Loucy (cell line): ENCODE data around the gene AHDC1.

Experiments
- H2AFZ ChIP-seq: fragments of 200-600 bp; sonication (generic); 2 replicates; pipeline ENCODE4 v1.6.0; 2016; ENCODE audit warnings: antibody characterized with exemption, mild to moderate bottlenecking, low read length, moderate library complexity
- H3F3A ChIP-seq: fragments of 200-600 bp; 2 replicates; pipeline ENCODE4 v1.6.0; 2016; ENCODE audit warnings: antibody characterized with exemption, low read depth, mild to moderate bottlenecking
- H3K27me3 ChIP-seq: fragments of 200-600 bp; sonication (generic); 2 replicates; pipeline ENCODE4 v1.6.1; 2014; ENCODE audit warnings: low read length, mild to moderate bottlenecking; ENCODE audit not compliant: insufficient read depth, poor library complexity, severe bottlenecking
- H3K36me3 ChIP-seq: fragments of 200-600 bp; sonication (generic); 2 replicates; pipeline ENCODE4 v1.6.1; 2016; ENCODE audit warnings: low read length; ENCODE audit not compliant: insufficient read depth
- H3K4me1 ChIP-seq: fragments of 200-600 bp; sonication (generic); 2 replicates; pipeline ENCODE4 v1.5.1; 2014; ENCODE audit warnings: low read length, mild to moderate bottlenecking; ENCODE audit not compliant: insufficient read depth, poor library complexity, severe bottlenecking
- H3K4me2 ChIP-seq: fragments of 200-600 bp; sonication (generic); 2 replicates; pipeline ENCODE4 v1.6.0; 2014; ENCODE audit warnings: antibody characterized with exemption, low read length, low read depth, mild to moderate bottlenecking; ENCODE audit not compliant: poor library complexity, severe bottlenecking
- H3K4me3 ChIP-seq: fragments of 200-600 bp; sonication (generic); 2 replicates; pipeline ENCODE4 v1.5.1; 2014; ENCODE audit warnings: low read length, mild to moderate bottlenecking, mixed read lengths; ENCODE audit not compliant: poor library complexity, severe bottlenecking
- H3K79me2 ChIP-seq: fragments of 200-600 bp; sonication (generic); 2 replicates; pipeline ENCODE4 v1.6.1; 2014; ENCODE audit warnings: low read length; ENCODE audit not compliant: insufficient read depth
- H3K9ac ChIP-seq: fragments of 200-600 bp; sonication (generic); 2 replicates; pipeline ENCODE4 v1.6.0; 2014; ENCODE audit warnings: mild to moderate bottlenecking, low read depth, low read length, moderate library complexity; ENCODE audit not compliant: poor library complexity, severe bottlenecking
- H3K9me2 ChIP-seq: fragments of 200-600 bp; sonication (generic); replicated peaks from 2 replicates; pipeline ENCODE4 v1.6.1; 2016; ENCODE audit warnings: low read depth, low read length, mixed read lengths
- H3K9me3 ChIP-seq: fragments of 200-600 bp; sonication (generic); 2 replicates; pipeline ENCODE4 v1.6.1; 2014; ENCODE audit warnings: mild to moderate bottlenecking, antibody characterized with exemption, low read length, low read depth; ENCODE audit not compliant: insufficient read depth
- H4K20me1 ChIP-seq: fragments of 200-600 bp; sonication (generic); 2 replicates; pipeline ENCODE4 v1.6.0; 2014; ENCODE audit warnings: antibody characterized with exemption, low read length, mild to moderate bottlenecking; ENCODE audit not compliant: insufficient read depth, poor library complexity, severe bottlenecking
- CTCF ChIP-seq: fragments of 200-600 bp; sonication (generic); conservative IDR thresholded peaks from 2 replicates; pipeline ENCODE4 v1.5.1; 2014; ENCODE audit warnings: mild to moderate bottlenecking, antibody characterized with exemption, low read length
- EZH2phosphoT487 ChIP-seq: fragments of 200-600 bp; IDR thresholded peaks from 2 replicates; pipeline ENCODE4 v1.6.1; 2018; ENCODE audit warnings: antibody characterized with exemption, mild to moderate bottlenecking, moderate library complexity, borderline replicate concordance

AHDC1 gene

GRCh38 chr1:27589841-27590426 lies 14.0 kb downstream of the AHDC1 start:
- H3K9me3 ChIP-seq, result no peaks in the 10 kb centered on the region
- peaks cover 32% of the 10 kb centered on the region; the same call in 1 of the 2 replicates for H3K36me3 ChIP-seq
- TF ChIP-seq CTCF, result no peak
- no peak for TF ChIP-seq EZH2phosphoT487
- H3K27me3 ChIP-seq, result no peaks in the 10 kb centered on the region
- no peak overlapping the region for H3K4me2 ChIP-seq
- no peaks in the 10 kb centered on the region for H3K9me2 ChIP-seq
- no peaks in the 10 kb centered on the region for H3F3A ChIP-seq
- no peak overlapping the region for H3K9ac ChIP-seq
- peaks cover 7% of the 10 kb centered on the region for H3K4me1 ChIP-seq
- H3K4me3 ChIP-seq, result no peak overlapping the region
- no peak overlapping the region for H2AFZ ChIP-seq
- H4K20me1 ChIP-seq, result peaks cover 88% of the 10 kb centered on the region
- peaks cover 99% of the 10 kb centered on the region for H3K79me2 ChIP-seq

- H2AFZ ChIP-seq, result no peak overlapping the region
- no peak overlapping the region for H3K4me2 ChIP-seq
- no peaks in the 10 kb centered on the region for H3K27me3 ChIP-seq
- H3K9me2 ChIP-seq, result no peaks in the 10 kb centered on the region
- no peak overlapping the region for H3K4me3 ChIP-seq
- peaks cover 30% of the 10 kb centered on the region; the same call in 1 of the 2 replicates for H3K36me3 ChIP-seq
- H4K20me1 ChIP-seq, result peaks cover 86% of the 10 kb centered on the region
- no peak overlapping the region for H3K9ac ChIP-seq
- H3K79me2 ChIP-seq, result peaks cover 99% of the 10 kb centered on the region
- no peaks in the 10 kb centered on the region for H3F3A ChIP-seq
- peaks cover 6% of the 10 kb centered on the region for H3K4me1 ChIP-seq
- no peaks in the 10 kb centered on the region for H3K9me3 ChIP-seq
- TF ChIP-seq CTCF, result no peak
- TF ChIP-seq EZH2phosphoT487, result no peak
Observed at GRCh38 chr1:27589441-27589840, 14.5 kb downstream of the AHDC1 start.

GRCh38 chr1:27588256-27589232 lies 15.4 kb downstream of the AHDC1 start:
- H3K9me3 ChIP-seq, result no peaks in the 10 kb centered on the region
- H3K9me2 ChIP-seq, result no peaks in the 10 kb centered on the region
- H3F3A ChIP-seq, result no peaks in the 10 kb centered on the region
- H2AFZ ChIP-seq, result no peak overlapping the region
- H3K27me3 ChIP-seq, result no peaks in the 10 kb centered on the region
- H4K20me1 ChIP-seq, result peaks cover 86% of the 10 kb centered on the region
- peaks cover 27% of the 10 kb centered on the region; the same call in 1 of the 2 replicates for H3K36me3 ChIP-seq
- H3K4me2 ChIP-seq, result no peak overlapping the region
- H3K79me2 ChIP-seq, result peaks cover 99% of the 10 kb centered on the region
- H3K9ac ChIP-seq, result no peak overlapping the region
- TF ChIP-seq CTCF, result no peak
- no peak overlapping the region for H3K4me3 ChIP-seq
- peaks cover 6% of the 10 kb centered on the region for H3K4me1 ChIP-seq
